Measurements from ENCODE around the gene PROZ.

DNA sequence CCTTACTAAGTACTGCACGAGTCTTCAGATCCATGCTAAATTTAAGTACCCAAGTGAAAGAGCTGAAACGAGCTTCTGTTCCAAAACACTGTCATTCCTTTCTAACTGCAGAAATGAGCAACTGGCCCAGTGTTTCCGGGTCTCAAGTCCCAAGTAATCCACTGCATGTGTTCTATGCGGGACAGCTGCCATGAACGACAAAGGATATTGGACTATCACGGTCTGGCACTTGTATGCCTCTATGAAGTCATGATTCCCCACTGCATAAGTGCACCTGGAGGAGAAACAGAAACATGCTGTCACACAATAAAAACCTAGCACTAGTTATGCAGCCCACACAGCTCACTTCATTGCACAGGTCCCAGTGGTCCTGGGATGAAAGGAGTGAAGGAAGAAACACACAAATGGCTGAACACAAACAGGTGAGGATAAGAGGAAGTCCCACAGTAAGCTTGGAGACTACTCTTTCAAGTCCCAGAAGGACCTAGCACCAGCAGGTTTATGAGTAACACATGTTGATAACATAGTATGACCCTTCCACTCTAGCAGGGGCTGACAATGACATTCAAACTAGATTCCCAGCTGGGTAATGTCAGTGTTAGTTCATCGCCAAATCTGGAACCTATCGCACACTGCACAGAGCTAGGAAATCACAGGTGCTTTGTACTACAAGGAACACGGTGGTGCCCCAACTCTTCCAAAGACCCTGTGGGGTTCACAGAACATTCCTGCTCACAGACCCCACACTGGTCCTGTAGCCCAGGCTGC is 38.7 kb downstream of the PROZ start:
- TF ChIP-seq EZH2 (IDR thresholded peaks at IDR 0.05): no peak
- TF ChIP-seq POLR2AphosphoS5 (IDR thresholded peaks at IDR 0.05; ENCODE audit: borderline replicate concordance, low read depth, low read length): no peak
- no peak for TF ChIP-seq FOXP2 (optimal IDR thresholded peaks at IDR 0.05; ENCODE audit: control extremely low read depth, extremely low read length, insufficient read depth)
